Spleen (tissue), 11 donors: ENCODE results near the gene ATXN1. TPM values are rescaled to one million over a fixed set of nuclear protein-coding genes. Genes with fewer than 3 reads are reported as not detected.

Experiments
- DNase-seq: peaks from one replicate; pipeline ENCODE4 v3.0.0-alpha.2; 2020
- H3K27ac ChIP-seq, 8 donors: fragments of 200-600 bp; sonication (generic) in 7 of 8; 1 replicate in 4 of 8; 2 replicates in 4 of 8; pipeline versions ENCODE4 v1.5.0 to v1.8.0; 2016 to 2021; ENCODE audit warnings: inconsistent platforms in 4 of 8, mild to moderate bottlenecking in 4 of 8, moderate library complexity in 1 of 8
- H3K27me3 ChIP-seq, 7 donors: fragments of 200-600 bp; sonication (generic) in 6 of 7; replicated peaks in 1 of 7; 1 replicate in 4 of 7; 2 replicates in 3 of 7; pipeline versions ENCODE4 v1.5.0 to v1.8.0; 2016 to 2021; ENCODE audit warnings: inconsistent platforms in 3 of 7, mild to moderate bottlenecking in 1 of 7
- H3K36me3 ChIP-seq, 6 donors: fragments of 200-600 bp; sonication (generic) in 5 of 6; 1 replicate in 4 of 6; 2 replicates in 2 of 6; pipeline versions ENCODE4 v1.5.0 to v1.8.0; 2016 to 2021; ENCODE audit warnings: inconsistent platforms in 2 of 6
- H3K4me1 ChIP-seq, 6 donors: fragments of 200-600 bp; sonication (generic) in 5 of 6; 1 replicate in 3 of 6; 2 replicates in 3 of 6; pipeline versions ENCODE4 v1.5.0 to v1.8.0; 2016 to 2021; ENCODE audit warnings: inconsistent platforms in 3 of 6
- H3K4me3 ChIP-seq, 8 donors: fragments of 200-600 bp; sonication (generic) in 7 of 8; 1 replicate in 4 of 8; 2 replicates in 4 of 8; pipeline versions ENCODE4 v1.5.0 to v1.8.0; 2016 to 2021; ENCODE audit warnings: inconsistent platforms in 4 of 8, mild to moderate bottlenecking in 4 of 8, moderate library complexity in 2 of 8
- H3K9me3 ChIP-seq, 8 donors: fragments of 200-600 bp; sonication (generic) in 7 of 8; 1 replicate in 4 of 8; 2 replicates in 4 of 8; pipeline versions ENCODE4 v1.5.0 to v1.8.0; 2016 to 2021; ENCODE audit warnings: inconsistent platforms in 4 of 8
- POLR2A ChIP-seq, 3 donors: fragments of 450-650 bp; IDR thresholded peaks; one replicate each; pipeline ENCODE4 v1.5.1; 2017; ENCODE audit warnings: antibody characterized with exemption in 3 of 3, mild to moderate bottlenecking in 1 of 3
- POLR2AphosphoS5 ChIP-seq, 3 donors: sonication (generic); formaldehyde crosslinking; IDR thresholded peaks; one replicate each; pipeline ENCODE4 v1.5.1; 2017; ENCODE audit warnings: antibody characterized with exemption in 3 of 3
- WGBS, 5 donors: extraction: QIAGEN DNeasy Blood & Tissue Kit in 3 of 5; methylation state at CpG; one replicate each; pipeline versions ENCODE4 v1.1.5 to v1.1.7; 2013 to 2018; 5-methylcytosine and 5-hydroxymethylcytosine counted together
- intact Hi-C: fragments of 100-400 bp; cut with DNase I; formaldehyde crosslinking; loops from one replicate; pipeline ENCODE4 v1.15.0; 2023; ENCODE audit warnings: low total_unique reads
- polyA plus RNA-seq, 3 donors: library from polyadenylated mRNA; stranded (reverse); fragments of 200-250 nt; gene quantifications; one replicate each; pipeline ENCODE4 v1.2.1, GENCODE V29; 2013
- total RNA-seq, 7 donors: library from RNA; depleted of rRNA in 3 of 7; stranded (reverse); fragments of >200 nt in 3 of 7; fragmentation: NEBNext Ultra II Directional in 4 of 7; extraction: Animal tissue kit (Norgen Biotek cat#: 25700) in 4 of 7; gene quantifications; one replicate each; pipeline versions ENCODE4 v1.1.0 to v1.2.1, GENCODE V29; 2016 to 2021
- TF ChIP-seq, protein P1 (sequence below), 11 experiments: fragments of 200-600 bp in 7 of 11; fragments of 450-650 bp in 4 of 11; sonication (generic) in 4 of 11; IDR thresholded peaks in 8 of 11; conservative IDR thresholded peaks in 3 of 11; 1 replicate in 7 of 11; 2 replicates in 4 of 11; pipeline versions ENCODE4 v1.4.0 to v1.8.0; 2016 to 2021; ENCODE audit warnings: antibody characterized with exemption in 11 of 11, inconsistent platforms in 4 of 11, mild to moderate bottlenecking in 1 of 11
- donor health status: healthy with polysubstance abuse.
- donor health status: DM: no; HTN: no; CAD: no; lungs with moderate emphysema.
- donor health status: DM: no; HTN: no; CAD: no.
- donor health status: Bipolar disorder and iron deficiency.
- donor health status: healthy.
- donor health status: DM: no; HTN: no; CAD: no.
- donor health status: DM: yes; HTN: yes; CAD: no.

Gene ATXN1
- total and polyA plus RNA-seq, 10 donors = 3.5 to 123 (median 73.9) TPM

GRCh38 chr6:16313732-16314131 lies 447.5 kb downstream of the ATXN1 start:
- Histone ChIP-seq H3K4me1 (peaks cover 0 to 23% (median 8%) of the 10 kb centered on the region in 6 donors), H3K36me3 (peaks cover 0 to 10% (median 0%) of the 10 kb centered on the region in 6 donors), H3K27me3 (no peaks in the 10 kb centered on the region), H3K9me3 (no peaks in the 10 kb centered on the region), H3K4me3 (no peak overlapping the region), H3K27ac (no peak overlapping the region)
- intact Hi-C loops = no loop called here
- 90 to 97% (median 95%) methylated on average over 9 of the region's 9 CpGs for WGBS, 5 donors
- no peak for DNase-seq
- TF ChIP-seq POLR2A (IDR thresholded peaks at IDR 0.05) = no peak
- no peak for TF ChIP-seq POLR2AphosphoS5 (IDR thresholded peaks at IDR 0.05)
- TF ChIP-seq, protein P1, sequence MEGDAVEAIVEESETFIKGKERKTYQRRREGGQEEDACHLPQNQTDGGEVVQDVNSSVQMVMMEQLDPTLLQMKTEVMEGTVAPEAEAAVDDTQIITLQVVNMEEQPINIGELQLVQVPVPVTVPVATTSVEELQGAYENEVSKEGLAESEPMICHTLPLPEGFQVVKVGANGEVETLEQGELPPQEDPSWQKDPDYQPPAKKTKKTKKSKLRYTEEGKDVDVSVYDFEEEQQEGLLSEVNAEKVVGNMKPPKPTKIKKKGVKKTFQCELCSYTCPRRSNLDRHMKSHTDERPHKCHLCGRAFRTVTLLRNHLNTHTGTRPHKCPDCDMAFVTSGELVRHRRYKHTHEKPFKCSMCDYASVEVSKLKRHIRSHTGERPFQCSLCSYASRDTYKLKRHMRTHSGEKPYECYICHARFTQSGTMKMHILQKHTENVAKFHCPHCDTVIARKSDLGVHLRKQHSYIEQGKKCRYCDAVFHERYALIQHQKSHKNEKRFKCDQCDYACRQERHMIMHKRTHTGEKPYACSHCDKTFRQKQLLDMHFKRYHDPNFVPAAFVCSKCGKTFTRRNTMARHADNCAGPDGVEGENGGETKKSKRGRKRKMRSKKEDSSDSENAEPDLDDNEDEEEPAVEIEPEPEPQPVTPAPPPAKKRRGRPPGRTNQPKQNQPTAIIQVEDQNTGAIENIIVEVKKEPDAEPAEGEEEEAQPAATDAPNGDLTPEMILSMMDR (IDR thresholded peaks at IDR 0.05 in 8 of 11, conservative IDR thresholded peaks at IDR 0.05 in 3 of 11) = no peak

DNA sequence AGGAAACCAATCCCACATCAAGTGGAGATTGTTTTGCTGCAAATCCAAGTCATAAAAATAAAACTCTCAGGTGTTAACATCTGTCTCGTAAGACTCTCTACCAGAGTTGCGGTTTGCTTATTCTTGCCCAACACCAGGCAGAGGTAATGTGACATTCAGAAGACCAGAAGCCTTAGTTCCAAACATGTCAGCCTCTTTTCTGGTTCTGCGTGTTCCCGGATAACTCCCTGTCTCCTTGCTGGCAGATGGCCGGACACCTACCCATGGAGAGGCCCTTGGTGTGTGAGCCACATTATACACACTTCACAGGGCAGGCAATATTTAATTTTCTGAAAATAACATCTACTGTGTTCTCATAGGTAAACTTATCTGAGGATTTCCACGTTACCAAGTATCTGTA lies 449.5 kb downstream of the ATXN1 start:
- Histone ChIP-seq H3K9me3 (no peaks in the 10 kb centered on the region), H3K27ac (no peak overlapping the region), H3K4me3 (no peak overlapping the region), H3K4me1 (peaks cover 0 to 8% (median 3%) of the 10 kb centered on the region in 6 donors), H3K27me3 (no peaks in the 10 kb centered on the region), H3K36me3 (peaks cover 0 to 21% (median 0%) of the 10 kb centered on the region in 6 donors)
- intact Hi-C loops = no loop called here
- 89 to 99% (median 96%) methylated on average over 6 of the region's 6 CpGs for WGBS, 5 donors
- DNase-seq = no peak
- TF ChIP-seq, protein P1 (IDR thresholded peaks at IDR 0.05 in 8 of 11, conservative IDR thresholded peaks at IDR 0.05 in 3 of 11) = no peak
- no peak for TF ChIP-seq POLR2AphosphoS5 (IDR thresholded peaks at IDR 0.05)
- no peak for TF ChIP-seq POLR2A (IDR thresholded peaks at IDR 0.05)

GRCh38 chr6:16306334-16306733 lies 454.9 kb downstream of the ATXN1 start:
- WGBS, 5 donors = 87 to 94% (median 91%) methylated on average over 20 of the region's 20 CpGs
- Histone ChIP-seq H3K27ac (no peak overlapping the region), H3K27me3 (no peaks in the 10 kb centered on the region), H3K4me3 (peak overlapping the region in 1 of 8 donors; percentile 45), H3K9me3 (no peaks in the 10 kb centered on the region), H3K36me3 (peaks cover 0 to 69% (median 8%) of the 10 kb centered on the region in 6 donors), H3K4me1 (peaks cover 0 to 16% (median 0%) of the 10 kb centered on the region in 6 donors)
- DNase-seq = no peak
- TF ChIP-seq POLR2AphosphoS5 (IDR thresholded peaks at IDR 0.05) = no peak
- TF ChIP-seq POLR2A (IDR thresholded peaks at IDR 0.05) = no peak
- TF ChIP-seq, protein P1 (IDR thresholded peaks at IDR 0.05 in 8 of 11, conservative IDR thresholded peaks at IDR 0.05 in 3 of 11) = no peak
- intact Hi-C loops = no loop called here

GRCh38 chr6:16305788-16306187 lies 455.5 kb downstream of the ATXN1 start:
- Histone ChIP-seq H3K27ac (peak overlapping the region in 1 of 8 donors; percentile 8), H3K36me3 (peaks cover 0 to 72% (median 8%) of the 10 kb centered on the region in 6 donors), H3K9me3 (no peaks in the 10 kb centered on the region), H3K27me3 (no peaks in the 10 kb centered on the region), H3K4me3 (peak overlapping the region in 2 of 8 donors; percentile 10 to 45), H3K4me1 (peaks cover 0 to 16% (median 0%) of the 10 kb centered on the region in 6 donors)
- WGBS, 5 donors = 72 to 82% (median 79%) methylated on average over 19 of the region's 19 CpGs
- DNase-seq = no peak
- intact Hi-C loops = no loop called here
- peak in 2 of 3 donors; percentile 10 to 20 for TF ChIP-seq POLR2AphosphoS5 (IDR thresholded peaks at IDR 0.05)
- no peak for TF ChIP-seq POLR2A (IDR thresholded peaks at IDR 0.05)
